ENCODE measurements around the gene CPS1. TPM values are rescaled to one million over a fixed set of nuclear protein-coding genes. Genes with fewer than 3 reads are reported as not detected.

CPS1 gene
- total and polyA plus RNA-seq, 2 of the 4 experiments (the other 2 are of a cell fraction): 5.4 to 20.1 TPM

- Histone ChIP-seq H4K8ac (ENCODE audit: low read depth in 2 of 2, low read length in 2 of 2) (no peak overlapping the region), H3K36me3 (ENCODE audit: control insufficient read depth, insufficient read depth, low read length) (no peaks in the 10 kb centered on the region), H3K23ac (ENCODE audit: low read depth, low read length) (no peak overlapping the region), H3K4me1 (ENCODE audit: control insufficient read depth, insufficient read depth, low read length) (peaks cover 2% of the 10 kb centered on the region; the same call in 1 of the 2 replicates), H3K9ac (ENCODE audit: low read depth, low read length) (no peak overlapping the region), H3K14ac (replicated peaks; ENCODE audit: low read depth, low read length) (no peak overlapping the region), H2AK5ac (ENCODE audit: low read depth, low read length) (no peak overlapping the region), H3K18ac (ENCODE audit: low read depth, low read length) (no peak overlapping the region), H2AK9ac (replicated peaks; ENCODE audit: low read depth, low read length, poor library complexity) (no peak overlapping the region), H4K20me1 (ENCODE audit: insufficient read depth, low read length) (no peaks in the 10 kb centered on the region), H3K4ac (ENCODE audit: low read depth, low read length) (no peak overlapping the region), H3K4me3 (ENCODE audit: insufficient read depth, low read depth, low read length) (no peak overlapping the region), H2AFZ (replicated peaks; ENCODE audit: low read length, poor library complexity) (no peak overlapping the region), H2BK120ac (ENCODE audit: low read depth, low read length) (no peak overlapping the region), H2BK20ac (ENCODE audit: low read depth, low read length) (no peak overlapping the region), H3K79me1 (ENCODE audit: low read depth in 1 of 2, low read length in 2 of 2) (no peaks in the 10 kb centered on the region), H4K91ac (ENCODE audit: insufficient read depth, low read depth, low read length) (no peak overlapping the region), H4K5ac (ENCODE audit: low read depth, low read length) (no peak overlapping the region), H3K4me2 (ENCODE audit: low read depth, low read length) (no peak overlapping the region), H3K9me3 (ENCODE audit: control insufficient read depth, insufficient read depth, low read length) (no peaks in the 10 kb centered on the region), H2BK15ac (ENCODE audit: low read depth, low read length) (no peak overlapping the region), H3K9me1 (ENCODE audit: insufficient read depth, low read length) (no peaks in the 10 kb centered on the region; the same call in 1 of the 2 replicates), H3K27ac (ENCODE audit: insufficient read depth, low read length) (no peak overlapping the region), H3K56ac (ENCODE audit: extremely low read depth, insufficient read depth, low read length) (no peak overlapping the region), H2BK5ac (ENCODE audit: low read depth, low read length, poor library complexity, severe bottlenecking) (no peak overlapping the region), H3K27me3 (ENCODE audit: control insufficient read depth, insufficient read depth, low read length) (no peaks in the 10 kb centered on the region)
- TF ChIP-seq NFE2L2 (IDR thresholded peaks at IDR 0.05; ENCODE audit: low read depth, low read length): no peak
- no peak for TF ChIP-seq ELK1 (IDR thresholded peaks at IDR 0.05; ENCODE audit: borderline replicate concordance, low read depth, low read length)
- TF ChIP-seq MAZ (IDR thresholded peaks at IDR 0.05; ENCODE audit: borderline replicate concordance, low read depth, low read length): no peak
- TF ChIP-seq MAFK (IDR thresholded peaks at IDR 0.05; ENCODE audit: low read depth, low read length): no peak
- TF ChIP-seq RFX5 (IDR thresholded peaks at IDR 0.05; ENCODE audit: low read depth, low read length): no peak
- ChIA-PET POLR2A (ENCODE audit: unreplicated experiment) (no interaction called here), CTCF (interaction anchor here (0.7 kb wide), 1 partner anchor 316 kb away, joined by 4 read pairs; no protein-coding TSS in a partner anchor)
- 80% methylated on average over 1 of the region's 5 CpGs; no CpG with 5 or more reads in 1 of the 2 experiments for WGBS, 2 experiments (ENCODE audit: extremely low coverage in 2 of 2, insufficient read length in 1 of 2)
- no TSS peak for BruUV-seq (replicated peaks)
- intact Hi-C loops (cut with micrococcal nuclease) (no loop called here), dilution Hi-C loops (cut with HindIII; ENCODE audit: low sequenced_read_pairs, unreplicated experiment) (no loop called here), in situ Hi-C loops (cut with MboI; ENCODE audit: low sequenced_read_pairs) (no loop called here)
- DNase-seq (no peak), ATAC-seq (ENCODE audit: low read depth) (no peak)
Observed at GRCh38 chr2:210630873-210631560, 74.6 kb downstream of the CPS1 start.

Measured in IMR-90 (cell line).